DOHH2 (cell line): ENCODE results near the gene INTS6L.

Experiments used
- EZH2phosphoT487 ChIP-seq: fragments of 200-600 bp; sonication (generic); IDR thresholded peaks from 2 replicates; pipeline ENCODE4 v1.6.1; 2017; ENCODE audit warnings: borderline replicate concordance, mild to moderate bottlenecking, antibody characterized with exemption, low read length, moderate library complexity, mixed read lengths
- TF ChIP-seq, protein P1 (sequence below): fragments of 200-600 bp; sonication (generic); IDR thresholded peaks from one replicate; pipeline ENCODE4 v1.5.1; 2014; ENCODE audit warnings: antibody characterized with exemption, mild to moderate bottlenecking, low read depth, low read length; ENCODE audit not compliant: poor library complexity, severe bottlenecking

DNA sequence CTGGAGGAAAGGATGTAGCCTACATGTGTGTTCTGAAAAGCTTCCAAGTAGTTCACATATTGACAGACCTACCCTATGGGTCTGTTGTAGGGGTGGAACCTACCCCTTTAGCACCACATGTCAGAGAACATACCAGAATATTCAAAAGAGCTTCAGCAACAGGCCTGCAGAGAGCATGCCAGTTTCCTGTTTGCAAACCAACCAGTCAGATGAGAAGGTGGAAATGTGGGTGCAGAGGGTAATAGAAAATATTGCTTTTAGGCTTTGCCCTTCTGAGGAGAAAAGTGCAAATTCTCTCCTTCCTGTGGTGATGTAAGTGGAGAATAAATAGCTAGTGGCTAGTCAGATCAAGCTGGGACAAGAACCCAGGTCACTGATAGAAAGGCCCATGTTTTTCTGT is 16.4 kb downstream of the INTS6L start:
- TF ChIP-seq, protein P1, sequence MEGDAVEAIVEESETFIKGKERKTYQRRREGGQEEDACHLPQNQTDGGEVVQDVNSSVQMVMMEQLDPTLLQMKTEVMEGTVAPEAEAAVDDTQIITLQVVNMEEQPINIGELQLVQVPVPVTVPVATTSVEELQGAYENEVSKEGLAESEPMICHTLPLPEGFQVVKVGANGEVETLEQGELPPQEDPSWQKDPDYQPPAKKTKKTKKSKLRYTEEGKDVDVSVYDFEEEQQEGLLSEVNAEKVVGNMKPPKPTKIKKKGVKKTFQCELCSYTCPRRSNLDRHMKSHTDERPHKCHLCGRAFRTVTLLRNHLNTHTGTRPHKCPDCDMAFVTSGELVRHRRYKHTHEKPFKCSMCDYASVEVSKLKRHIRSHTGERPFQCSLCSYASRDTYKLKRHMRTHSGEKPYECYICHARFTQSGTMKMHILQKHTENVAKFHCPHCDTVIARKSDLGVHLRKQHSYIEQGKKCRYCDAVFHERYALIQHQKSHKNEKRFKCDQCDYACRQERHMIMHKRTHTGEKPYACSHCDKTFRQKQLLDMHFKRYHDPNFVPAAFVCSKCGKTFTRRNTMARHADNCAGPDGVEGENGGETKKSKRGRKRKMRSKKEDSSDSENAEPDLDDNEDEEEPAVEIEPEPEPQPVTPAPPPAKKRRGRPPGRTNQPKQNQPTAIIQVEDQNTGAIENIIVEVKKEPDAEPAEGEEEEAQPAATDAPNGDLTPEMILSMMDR, result no peak
- no peak for TF ChIP-seq EZH2phosphoT487
